Common myeloid progenitor, CD34-positive (primary cell): ENCODE data around the gene BMP7.

Experiments
- CTCF ChIA-PET: fragments of 350-600 bp; sonication (Branson Sonifier 250); formaldehyde crosslinking; loops from one replicate; lab custom pipeline; 2021; ENCODE audit warnings: antibody characterized with exemption; lab: Charles Lee
- POLR2A ChIA-PET: fragments of 350-600 bp; sonication (Branson Sonifier 250); formaldehyde crosslinking; loops from one replicate; lab custom pipeline; 2021; ENCODE audit warnings: antibody characterized with exemption; lab: Charles Lee
- DNase-seq, 3 donors: peaks; one replicate each; pipeline versions ENCODE4 v3.0.0 to v3.0.0-alpha.2; 2013
- H3K27ac ChIP-seq, 2 experiments: 1 replicate in 1 of 2; 2 replicates in 1 of 2; pipeline ENCODE4 v1.7.0; 2013; ENCODE audit warnings: inconsistent platforms in 2 of 2, low read length in 2 of 2, mild to moderate bottlenecking in 2 of 2, low read depth in 1 of 2, moderate library complexity in 1 of 2; ENCODE audit not compliant: severe bottlenecking in 2 of 2, insufficient read depth in 1 of 2, poor library complexity in 1 of 2
- H3K27me3 ChIP-seq, 5 experiments: replicated peaks in 2 of 5; 1 replicate in 3 of 5; 2 replicates in 2 of 5; pipeline versions ENCODE4 v1.6.1 to v1.7.0; 2013; ENCODE audit warnings: low read length in 4 of 5, mild to moderate bottlenecking in 2 of 5, moderate library complexity in 2 of 5, inconsistent platforms in 1 of 5; ENCODE audit not compliant: insufficient read depth in 5 of 5, control insufficient read depth in 4 of 5
- H3K36me3 ChIP-seq, 4 experiments: 1 replicate in 2 of 4; 2 replicates in 2 of 4; pipeline versions ENCODE4 v1.6.1 to v1.7.0; 2013; ENCODE audit warnings: low read length in 3 of 4, control low read depth in 1 of 4, mild to moderate bottlenecking in 1 of 4; ENCODE audit not compliant: control insufficient read depth in 4 of 4, insufficient read depth in 4 of 4
- H3K4me1 ChIP-seq, 4 experiments: 1 replicate in 3 of 4; 2 replicates in 1 of 4; pipeline versions ENCODE4 v1.6.1 to v1.7.1; 2013; ENCODE audit warnings: low read length in 3 of 4, mild to moderate bottlenecking in 3 of 4, control low read depth in 1 of 4, inconsistent platforms in 1 of 4, moderate library complexity in 1 of 4; ENCODE audit not compliant: control insufficient read depth in 4 of 4, insufficient read depth in 4 of 4; ENCODE audit errors: control extremely low read depth in 1 of 4
- H3K4me3 ChIP-seq, 7 experiments: 1 replicate in 4 of 7; 2 replicates in 3 of 7; pipeline versions ENCODE4 v1.5.1 to v1.7.0; 2013; ENCODE audit warnings: mild to moderate bottlenecking in 7 of 7, low read length in 6 of 7, moderate library complexity in 6 of 7, inconsistent platforms in 2 of 7, low read depth in 2 of 7, control low read depth in 1 of 7; ENCODE audit not compliant: insufficient read depth in 4 of 7, control insufficient read depth in 1 of 7; ENCODE audit errors: extremely low read depth in 1 of 7
- H3K9me3 ChIP-seq, 5 experiments: 1 replicate in 4 of 5; 2 replicates in 1 of 5; pipeline versions ENCODE4 v1.6.1 to v1.7.1; 2013; ENCODE audit warnings: low read length in 4 of 5, mild to moderate bottlenecking in 2 of 5, inconsistent platforms in 1 of 5, low read depth in 1 of 5, moderate library complexity in 1 of 5; ENCODE audit not compliant: control insufficient read depth in 4 of 5, insufficient read depth in 2 of 5; ENCODE audit errors: control extremely low read depth in 1 of 5
- WGBS: methylation state at CpG from one replicate; pipeline ENCODE4 v1.1.5; 2013; ENCODE audit not compliant: insufficient coverage; 5-methylcytosine and 5-hydroxymethylcytosine counted together

Gene BMP7

DNA sequence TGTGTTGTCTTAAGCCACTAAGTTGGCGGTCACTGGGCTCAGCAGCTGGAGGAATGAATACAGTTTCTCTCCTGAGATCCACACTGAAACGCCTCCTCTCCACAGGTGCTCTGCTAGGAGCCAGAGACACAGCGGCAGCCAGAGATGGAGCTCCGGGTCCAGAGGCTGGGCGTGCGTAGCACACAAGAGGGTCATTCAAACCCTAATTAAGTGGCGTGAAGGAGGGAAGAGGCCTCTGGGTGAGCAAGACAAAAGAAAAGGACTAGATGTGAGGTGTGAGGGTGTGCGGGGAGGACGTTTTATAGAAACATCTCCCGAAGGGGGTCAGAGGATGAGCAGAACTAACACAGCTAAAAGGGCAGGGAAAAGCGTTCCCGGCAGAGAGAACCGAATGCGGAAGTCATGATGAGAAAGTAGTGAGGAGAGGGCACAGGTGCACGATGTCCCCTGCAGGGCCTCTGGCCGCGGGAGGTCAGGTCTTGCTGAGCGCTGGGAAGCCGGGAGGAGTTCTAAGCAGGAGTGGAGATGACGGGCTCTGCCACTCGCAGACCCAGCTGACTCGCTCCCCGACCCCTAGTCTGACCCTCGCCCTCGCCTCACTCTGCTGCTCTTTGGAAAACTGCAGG, 54.4 kb downstream of the BMP7 start:
- DNase-seq = no peak
- POLR2A ChIA-PET = no interaction called here
- Histone ChIP-seq H3K9me3 (peaks cover 0 to 5% (median 3%) of the 10 kb centered on the region in 5 experiments), H3K27me3 (peaks cover 0 to 69% (median 18%) of the 10 kb centered on the region in 5 experiments), H3K4me3 (no peak overlapping the region), H3K27ac (no peak overlapping the region), H3K36me3 (no peaks in the 10 kb centered on the region), H3K4me1 (no peaks in the 10 kb centered on the region)
- CTCF ChIA-PET = no interaction called here
- WGBS = 71% methylated on average over 23 of the region's 25 CpGs

DNA sequence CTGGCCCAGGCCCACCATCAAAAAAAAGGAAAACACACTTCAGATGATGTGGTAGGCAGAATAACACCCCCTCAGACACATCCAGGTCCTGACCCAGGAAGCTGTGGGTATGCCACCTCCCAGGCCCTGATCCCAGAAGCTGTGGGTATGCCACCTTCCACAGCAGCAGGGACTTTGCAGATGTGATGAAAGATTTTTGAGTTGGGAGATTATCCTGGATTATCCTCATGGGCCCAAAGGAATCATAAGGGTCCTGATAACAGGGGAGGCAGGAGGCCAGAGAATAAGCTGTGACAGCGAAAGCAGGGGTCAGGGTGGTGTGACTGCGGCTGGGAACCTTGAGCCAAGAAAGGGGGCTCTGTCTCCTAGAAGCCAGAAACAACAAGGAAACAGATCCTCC, 55.0 kb downstream of the BMP7 start:
- POLR2A ChIA-PET = no interaction called here

GRCh38 chr20:57210911-57211280, 55.5 kb downstream of the BMP7 start:
- WGBS = 97% methylated on average over 6 of the region's 8 CpGs
- no peaks in the 10 kb centered on the region for H3K36me3 ChIP-seq
- no peak overlapping the region for H3K4me3 ChIP-seq
- POLR2A ChIA-PET = no interaction called here
- peaks cover 0 to 68% (median 18%) of the 10 kb centered on the region in 5 experiments for H3K27me3 ChIP-seq
- DNase-seq = no peak
- CTCF ChIA-PET = no interaction called here
- H3K9me3 ChIP-seq = peaks cover 0 to 12% (median 3%) of the 10 kb centered on the region in 5 experiments
- no peak overlapping the region for H3K27ac ChIP-seq
- H3K4me1 ChIP-seq = no peaks in the 10 kb centered on the region

More for the DNA sequence above, 55.0 kb downstream of the BMP7 start:
- H3K27ac ChIP-seq = no peak overlapping the region
- no peaks in the 10 kb centered on the region for H3K36me3 ChIP-seq
- H3K9me3 ChIP-seq = peaks cover 0 to 12% (median 3%) of the 10 kb centered on the region in 5 experiments
- CTCF ChIA-PET = no interaction called here
- H3K27me3 ChIP-seq = peaks cover 0 to 70% (median 18%) of the 10 kb centered on the region in 5 experiments
- WGBS = 100% methylated on average over 1 of the region's 2 CpGs
- DNase-seq = no peak
- no peaks in the 10 kb centered on the region for H3K4me1 ChIP-seq
- H3K4me3 ChIP-seq = no peak overlapping the region

DNA sequence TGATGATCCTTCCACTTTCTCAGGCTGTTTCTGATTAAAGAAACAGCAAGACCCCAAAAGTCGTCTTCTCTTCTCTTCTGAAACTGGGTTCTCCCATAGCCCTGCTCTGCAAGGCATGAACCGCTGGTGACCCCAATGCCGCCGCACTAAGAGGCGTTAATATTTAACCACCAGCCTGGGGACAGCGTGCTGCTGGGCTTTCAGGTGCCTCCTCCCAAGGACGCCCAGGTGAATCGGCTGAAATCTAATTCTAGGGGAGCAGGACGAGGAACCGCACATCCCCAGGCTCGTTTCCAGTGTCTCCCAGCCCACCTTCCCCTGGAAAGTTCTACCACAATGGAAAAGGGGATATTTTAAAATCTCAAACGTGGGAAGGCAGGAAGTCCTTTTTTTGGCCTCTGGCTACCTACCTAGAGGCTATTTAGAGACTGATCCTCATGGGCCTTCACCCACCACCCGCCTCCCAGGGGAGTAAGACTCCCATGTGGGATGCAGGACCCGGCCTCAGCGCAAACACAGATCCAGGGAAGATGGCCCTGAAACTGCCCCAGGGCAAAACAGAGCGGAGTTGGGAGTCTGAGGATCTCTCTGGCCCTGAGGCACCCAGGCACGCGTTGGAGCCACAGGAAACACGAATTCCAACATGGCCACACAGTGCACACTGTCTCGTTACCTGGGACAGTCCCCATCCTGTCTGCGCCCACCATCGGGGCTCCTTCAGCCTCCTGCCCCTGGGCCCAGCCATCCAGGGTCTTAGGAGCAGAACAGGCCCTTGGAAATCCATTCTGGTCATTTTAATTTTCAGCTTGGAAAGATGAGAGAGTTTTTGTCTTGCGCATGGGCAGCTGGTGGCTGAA, 56.2 kb downstream of the BMP7 start:
- 88% methylated on average over 22 of the region's 23 CpGs for WGBS
- peaks cover 0 to 66% (median 16%) of the 10 kb centered on the region in 5 experiments for H3K27me3 ChIP-seq
- H3K36me3 ChIP-seq = no peaks in the 10 kb centered on the region
- H3K4me3 ChIP-seq = no peak overlapping the region
- ChIA-PET POLR2A (no interaction called here), CTCF (no interaction called here)
- H3K9me3 ChIP-seq = peaks cover 0 to 14% (median 3%) of the 10 kb centered on the region in 5 experiments
- no peak for DNase-seq
- H3K27ac ChIP-seq = no peak overlapping the region
- H3K4me1 ChIP-seq = no peaks in the 10 kb centered on the region

DNA sequence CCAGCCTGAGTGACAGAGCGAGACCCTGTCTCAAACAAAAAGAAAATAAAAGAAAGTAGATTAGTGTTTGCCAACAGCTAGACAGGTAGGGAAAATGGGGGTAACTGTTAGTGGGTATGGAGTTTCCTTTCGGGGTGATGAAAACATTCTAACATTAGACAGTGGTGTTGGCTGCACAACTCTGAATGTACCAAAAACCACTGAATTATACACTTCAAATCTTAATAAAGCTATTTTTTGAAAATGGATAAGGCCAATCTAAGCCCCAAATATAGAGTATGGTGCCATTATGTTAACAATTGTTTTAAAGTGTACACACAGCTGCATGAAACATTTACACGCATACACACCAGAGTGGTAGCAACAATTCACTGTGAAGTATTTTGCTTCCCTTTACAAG, 57.0 kb downstream of the BMP7 start:
- Histone ChIP-seq H3K9me3 (peaks cover 0 to 14% (median 3%) of the 10 kb centered on the region in 5 experiments), H3K27ac (no peak overlapping the region), H3K27me3 (peaks cover 0 to 58% (median 16%) of the 10 kb centered on the region in 5 experiments), H3K4me3 (no peak overlapping the region), H3K36me3 (no peaks in the 10 kb centered on the region), H3K4me1 (no peaks in the 10 kb centered on the region)
- DNase-seq = no peak
- CTCF ChIA-PET = no interaction called here
- 100% methylated on average over 2 of the region's 3 CpGs for WGBS
- POLR2A ChIA-PET = no interaction called here

DNA sequence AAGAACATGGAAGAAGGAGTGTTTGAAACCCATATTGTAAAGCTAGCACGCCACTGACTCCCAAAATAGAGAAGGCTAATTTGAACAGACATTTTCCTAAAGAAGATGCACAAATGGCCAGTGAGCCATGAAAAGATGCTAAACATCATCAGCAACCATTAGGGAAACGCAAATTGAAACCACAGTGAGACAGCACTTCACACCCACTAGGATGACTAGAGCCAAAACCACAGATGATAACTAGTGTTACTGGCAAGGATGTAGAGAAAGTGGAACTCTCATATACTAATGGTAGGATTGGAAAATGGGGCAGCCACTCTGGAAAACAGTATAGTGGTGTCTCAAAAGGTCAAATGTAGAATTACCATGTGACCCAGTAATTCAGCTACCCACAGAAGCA, 58.2 kb downstream of the BMP7 start:
- Histone ChIP-seq H3K4me1 (no peaks in the 10 kb centered on the region), H3K27ac (no peak overlapping the region), H3K36me3 (no peaks in the 10 kb centered on the region), H3K4me3 (no peak overlapping the region), H3K9me3 (peaks cover 0 to 14% (median 3%) of the 10 kb centered on the region in 5 experiments), H3K27me3 (peaks cover 0 to 46% (median 8%) of the 10 kb centered on the region in 5 experiments)
- CTCF ChIA-PET = no interaction called here
- DNase-seq = peak; percentile 1 to 34 (median 33)
- POLR2A ChIA-PET = no interaction called here
- WGBS = no CpG with 5 or more reads among the region's 2 CpGs

DNA sequence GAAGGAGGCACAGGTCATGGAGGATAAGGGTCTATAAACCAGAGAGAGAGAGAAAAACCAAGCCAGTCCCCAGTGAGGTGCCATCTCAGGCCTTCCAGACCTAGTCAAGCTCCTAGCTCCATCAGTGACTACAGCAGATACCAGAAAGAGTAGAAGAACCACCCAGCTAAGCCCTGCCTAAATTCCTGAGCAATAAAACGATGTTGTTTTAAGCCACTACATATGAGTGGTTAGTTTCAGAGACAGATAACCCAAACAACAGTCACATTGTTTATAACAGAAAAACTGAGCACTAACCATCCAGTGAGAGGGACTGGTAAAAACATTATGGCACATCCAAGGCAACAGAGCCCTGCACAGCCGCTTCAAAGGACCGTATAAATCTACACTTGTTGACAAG, 59.2 kb downstream of the BMP7 start:
- WGBS = 100% methylated on average over 3 of the region's 3 CpGs
- DNase-seq = no peak
- POLR2A ChIA-PET = no interaction called here
- Histone ChIP-seq H3K9me3 (peaks cover 0 to 14% (median 3%) of the 10 kb centered on the region in 5 experiments), H3K27me3 (peaks cover 0 to 41% (median 5%) of the 10 kb centered on the region in 5 experiments), H3K27ac (no peak overlapping the region), H3K4me1 (no peaks in the 10 kb centered on the region), H3K36me3 (no peaks in the 10 kb centered on the region), H3K4me3 (no peak overlapping the region)
- CTCF ChIA-PET = no interaction called here
